HEK293 (cell line): ENCODE data around the gene GRHL3.

ENCODE experiments used
- CTCF ChIA-PET: fragments of 350-600 bp; formaldehyde crosslinking; extraction: SDS; loops from one replicate; lab custom pipeline; 2021; ENCODE audit warnings: antibody characterized with exemption; lab: Yijun Ruan, JAX
- POLR2A ChIA-PET: fragments of 300-600 bp; formaldehyde crosslinking; extraction: SDS; loops from one replicate; lab custom pipeline; 2020; ENCODE audit warnings: antibody characterized with exemption, inconsistent platforms; lab: Yijun Ruan, JAX
- H3K27ac ChIP-seq: fragments of 200-500 bp; sonication (Bioruptor generic); 2 replicates; pipeline ENCODE4 v1.5.1; 2014; ENCODE audit warnings: low read depth, low read length, control low read depth, inconsistent platforms; ENCODE audit errors: extremely low read depth
- H3K36me3 ChIP-seq, 2 experiments: fragments of 200-500 bp in 1 of 2; sonication (Bioruptor generic) in 1 of 2; 1 replicate in 1 of 2; 2 replicates in 1 of 2; pipeline ENCODE4 v1.5.1; 2014 to 2017; ENCODE audit warnings: inconsistent platforms in 2 of 2, low read length in 2 of 2; ENCODE audit not compliant: control insufficient read depth in 2 of 2, insufficient read depth in 1 of 2
- H3K4me1 ChIP-seq: fragments of 200-500 bp; sonication (Bioruptor generic); 2 replicates; pipeline ENCODE4 v1.5.1; 2014; ENCODE audit warnings: mild to moderate bottlenecking, low read length, inconsistent platforms; ENCODE audit not compliant: control insufficient read depth, insufficient read depth
- H3K4me3 ChIP-seq: 2 replicates; pipeline ENCODE4 v1.5.1; 2011; ENCODE audit warnings: low read depth, mild to moderate bottlenecking, control low read depth, low read length, moderate library complexity
- H3K9me3 ChIP-seq: fragments of 200-500 bp; sonication (Bioruptor generic); 2 replicates; pipeline ENCODE4 v1.5.1; 2014; ENCODE audit warnings: low read depth, low read length, inconsistent platforms; ENCODE audit not compliant: control insufficient read depth, insufficient read depth
- EGR2 ChIP-seq: fragments of 450-650 bp; formaldehyde crosslinking; IDR thresholded peaks from 2 replicates; pipeline ENCODE4 v1.5.1; 2016; ENCODE audit warnings: low read depth, missing biosample characterization, missing genetic modification characterization
- KLF17 ChIP-seq: fragments of 450-650 bp; formaldehyde crosslinking; IDR thresholded peaks from 2 replicates; pipeline ENCODE4 v1.5.1; 2016; ENCODE audit warnings: missing biosample characterization, missing genetic modification characterization
- MYNN ChIP-seq: fragments of 450-650 bp; formaldehyde crosslinking; IDR thresholded peaks from 2 replicates; pipeline ENCODE4 v1.5.1; 2016; ENCODE audit warnings: missing biosample characterization, missing genetic modification characterization, borderline replicate concordance
- REST ChIP-seq: fragments of 450-650 bp; formaldehyde crosslinking; IDR thresholded peaks from 2 replicates; pipeline ENCODE4 v1.5.1; 2016; ENCODE audit warnings: missing biosample characterization, missing genetic modification characterization
- SP3 ChIP-seq: fragments of 450-650 bp; formaldehyde crosslinking; IDR thresholded peaks from 2 replicates; pipeline ENCODE4 v1.5.1; 2016; ENCODE audit warnings: missing biosample characterization, missing genetic modification characterization
- SP7 ChIP-seq: fragments of 450-650 bp; formaldehyde crosslinking; IDR thresholded peaks from 2 replicates; pipeline ENCODE4 v1.5.1; 2016; ENCODE audit warnings: missing biosample characterization, missing genetic modification characterization
- WT1 ChIP-seq: fragments of 450-650 bp; formaldehyde crosslinking; IDR thresholded peaks from 2 replicates; pipeline ENCODE4 v1.5.1; 2016; ENCODE audit warnings: missing biosample characterization, missing genetic modification characterization
- ZBTB6 ChIP-seq: fragments of 450-650 bp; formaldehyde crosslinking; IDR thresholded peaks from 2 replicates; pipeline ENCODE4 v1.5.1; 2017; ENCODE audit warnings: missing biosample characterization, missing genetic modification characterization
- ZFHX2 ChIP-seq: fragments of 450-650 bp; formaldehyde crosslinking; conservative IDR thresholded peaks from 2 replicates; pipeline ENCODE4 v1.5.1; 2016; ENCODE audit warnings: missing biosample characterization, missing genetic modification characterization
- ZFP69B ChIP-seq: fragments of 450-650 bp; formaldehyde crosslinking; IDR thresholded peaks from 2 replicates; pipeline ENCODE4 v1.5.1; 2016; ENCODE audit warnings: missing biosample characterization, missing genetic modification characterization
- ZNF18 ChIP-seq: fragments of 450-650 bp; formaldehyde crosslinking; IDR thresholded peaks from 2 replicates; pipeline ENCODE4 v1.5.1; 2016; ENCODE audit warnings: missing biosample characterization, missing genetic modification characterization
- ZNF302 ChIP-seq: fragments of 450-650 bp; formaldehyde crosslinking; IDR thresholded peaks from 2 replicates; pipeline ENCODE4 v1.5.1; 2016; ENCODE audit warnings: missing biosample characterization, missing genetic modification characterization, low read depth
- ZNF335 ChIP-seq: fragments of 450-650 bp; formaldehyde crosslinking; conservative IDR thresholded peaks from 2 replicates; pipeline ENCODE4 v1.5.1; 2016; ENCODE audit warnings: missing biosample characterization, missing genetic modification characterization
- ZNF366 ChIP-seq: fragments of 450-650 bp; formaldehyde crosslinking; conservative IDR thresholded peaks from 2 replicates; pipeline ENCODE4 v1.5.1; 2016; ENCODE audit warnings: missing biosample characterization, missing genetic modification characterization
- ZNF561 ChIP-seq: fragments of 450-650 bp; IDR thresholded peaks from 2 replicates; pipeline ENCODE4 v1.5.1; 2018; ENCODE audit warnings: missing biosample characterization, missing genetic modification characterization, borderline replicate concordance
- ZNF629 ChIP-seq: fragments of 450-650 bp; formaldehyde crosslinking; IDR thresholded peaks from 2 replicates; pipeline ENCODE4 v1.5.1; 2017; ENCODE audit warnings: missing biosample characterization, missing genetic modification characterization
- ZNF704 ChIP-seq: fragments of 450-650 bp; formaldehyde crosslinking; IDR thresholded peaks from 2 replicates; pipeline ENCODE4 v1.5.1; 2016; ENCODE audit warnings: missing biosample characterization, missing genetic modification characterization
- ZNF707 ChIP-seq: fragments of 450-650 bp; formaldehyde crosslinking; IDR thresholded peaks from 2 replicates; pipeline ENCODE4 v1.5.1; 2016; ENCODE audit warnings: missing biosample characterization, missing genetic modification characterization
- ZSCAN30 ChIP-seq: fragments of 450-650 bp; IDR thresholded peaks from 2 replicates; pipeline ENCODE4 v1.5.1; 2018; ENCODE audit warnings: missing biosample characterization, mild to moderate bottlenecking, missing genetic modification characterization, moderate library complexity
- ZXDB ChIP-seq: fragments of 450-650 bp; formaldehyde crosslinking; IDR thresholded peaks from 2 replicates; pipeline ENCODE4 v1.5.1; 2016; ENCODE audit warnings: missing biosample characterization, missing genetic modification characterization

Gene GRHL3

GRCh38 chr1:24351247-24351646, 32.1 kb downstream of the GRHL3 start:
- ChIA-PET CTCF (interaction anchor here (0.6 to 2.2 kb wide), 4 partner anchors 40 to 1601 kb away, joined by 3 to 7 read pairs (median 5); no protein-coding TSS in a partner anchor), POLR2A (interaction anchor here (1.2 to 1.9 kb wide), 2 partner anchors 29 to 32 kb away, joined by 4 to 13 read pairs; partner anchors contain the start of gene GRHL3)
- TF ChIP-seq ZNF704 (tag by site-specific recombination) = no peak
- H3K9me3 ChIP-seq = no peaks in the 10 kb centered on the region
- H3K36me3 ChIP-seq = peaks cover 0 to 30% of the 10 kb centered on the region in 2 experiments; a peak in 1 of 3 replicates
- no peak overlapping the region for H3K27ac ChIP-seq
- peaks cover 10% of the 10 kb centered on the region for H3K4me1 ChIP-seq
- H3K4me3 ChIP-seq = no peak overlapping the region

GRCh38 chr1:24351918-24352627, 32.9 kb downstream of the GRHL3 start:
- peaks cover 10% of the 10 kb centered on the region for H3K4me1 ChIP-seq
- H3K27ac ChIP-seq = no peak overlapping the region
- no peaks in the 10 kb centered on the region for H3K9me3 ChIP-seq
- no peak overlapping the region for H3K4me3 ChIP-seq
- CTCF ChIA-PET = interaction anchor here (0.6 to 2.2 kb wide), 4 partner anchors 21 to 150 kb away, joined by 3 to 7 read pairs (median 6); no protein-coding TSS in a partner anchor
- peaks cover 0 to 38% of the 10 kb centered on the region in 2 experiments; a peak in 1 of 3 replicates for H3K36me3 ChIP-seq
- POLR2A ChIA-PET = interaction anchor here (1.2 to 1.9 kb wide), 2 partner anchors 30 to 33 kb away, joined by 4 to 13 read pairs; partner anchors contain the start of gene GRHL3
- TF ChIP-seq EGR2 (tag by site-specific recombination) = 0 out of 2 replicates have a peak, but pooled peaks have one; percentile 4
- TF ChIP-seq ZBTB6 (tag by site-specific recombination) = no peak
- 0 out of 2 replicates have a peak, but pooled peaks have one; percentile 24 for TF ChIP-seq ZSCAN30 (tag by site-specific recombination)
- TF ChIP-seq ZNF18 (tag by site-specific recombination) = peak; percentile 97
- peak; percentile 71 for TF ChIP-seq WT1 (tag by site-specific recombination)
- TF ChIP-seq ZXDB (tag by site-specific recombination) = 0 out of 2 replicates have a peak, but pooled peaks have one; percentile 20
- no peak for TF ChIP-seq REST
- 0 out of 2 replicates have a peak, but pooled peaks have one; percentile 19 for TF ChIP-seq ZFHX2 (tag by site-specific recombination)
- no peak for TF ChIP-seq ZNF302 (tag by site-specific recombination)
- peak; percentile 46 for TF ChIP-seq ZNF366
- no peak for TF ChIP-seq SP3
- TF ChIP-seq MYNN (tag by site-specific recombination) = no peak
- TF ChIP-seq ZNF335 (tag by site-specific recombination) = peak; percentile 59
- TF ChIP-seq ZNF561 (tag by site-specific recombination) = 0 out of 2 replicates have a peak, but pooled peaks have one; percentile 22
- peak; percentile 61 for TF ChIP-seq KLF17
- 0 out of 2 replicates have a peak, but pooled peaks have one; percentile 12 for TF ChIP-seq SP7
- peak; percentile 52; the same call in 1 of the 2 replicates for TF ChIP-seq ZFP69B
- TF ChIP-seq ZNF707 (tag by site-specific recombination) = no peak
- peak; percentile 50; the same call in 1 of the 2 replicates for TF ChIP-seq ZNF629
